HEK293 (cell line): Measurements from ENCODE around the gene NRIP2.
"Not testable (repeated sequence)": the region's sequence is repeated elsewhere in the genome, so short reads cannot be mapped to it uniquely, and the experiment has no call there.

ENCODE experiments used
- CTCF ChIA-PET: fragments of 350-600 bp; formaldehyde crosslinking; extraction: SDS; loops from one replicate; lab custom pipeline; 2021; ENCODE audit warnings: antibody characterized with exemption; lab: Yijun Ruan, JAX
- POLR2A ChIA-PET: fragments of 300-600 bp; formaldehyde crosslinking; extraction: SDS; loops from one replicate; lab custom pipeline; 2020; ENCODE audit warnings: antibody characterized with exemption, inconsistent platforms; lab: Yijun Ruan, JAX
- H3K27ac ChIP-seq: fragments of 200-500 bp; sonication (Bioruptor generic); 2 replicates; pipeline ENCODE4 v1.5.1; 2014; ENCODE audit warnings: low read depth, low read length, control low read depth, inconsistent platforms; ENCODE audit errors: extremely low read depth
- H3K36me3 ChIP-seq, 2 experiments: fragments of 200-500 bp in 1 of 2; sonication (Bioruptor generic) in 1 of 2; 1 replicate in 1 of 2; 2 replicates in 1 of 2; pipeline ENCODE4 v1.5.1; 2014 to 2017; ENCODE audit warnings: inconsistent platforms in 2 of 2, low read length in 2 of 2; ENCODE audit not compliant: control insufficient read depth in 2 of 2, insufficient read depth in 1 of 2
- H3K4me1 ChIP-seq: fragments of 200-500 bp; sonication (Bioruptor generic); 2 replicates; pipeline ENCODE4 v1.5.1; 2014; ENCODE audit warnings: mild to moderate bottlenecking, low read length, inconsistent platforms; ENCODE audit not compliant: control insufficient read depth, insufficient read depth
- H3K4me3 ChIP-seq: 2 replicates; pipeline ENCODE4 v1.5.1; 2011; ENCODE audit warnings: low read depth, mild to moderate bottlenecking, control low read depth, low read length, moderate library complexity
- H3K9me3 ChIP-seq: fragments of 200-500 bp; sonication (Bioruptor generic); 2 replicates; pipeline ENCODE4 v1.5.1; 2014; ENCODE audit warnings: low read depth, low read length, inconsistent platforms; ENCODE audit not compliant: control insufficient read depth, insufficient read depth
- HOXC10 ChIP-seq: sonication (generic); formaldehyde crosslinking; IDR thresholded peaks from 2 replicates; pipeline ENCODE4 v1.8.1; 2023; ENCODE audit warnings: mild to moderate bottlenecking, missing genetic modification reagents
- REPIN1 ChIP-seq: fragments of 450-650 bp; formaldehyde crosslinking; IDR thresholded peaks from 2 replicates; pipeline ENCODE4 v1.5.1; 2017; ENCODE audit warnings: missing biosample characterization, missing genetic modification characterization, low read depth
- SP2 ChIP-seq: fragments of 450-650 bp; formaldehyde crosslinking; IDR thresholded peaks from 2 replicates; pipeline ENCODE4 v1.5.1; 2016; ENCODE audit warnings: missing biosample characterization, missing genetic modification characterization
- TSHZ1 ChIP-seq: fragments of 450-650 bp; formaldehyde crosslinking; IDR thresholded peaks from 2 replicates; pipeline ENCODE4 v1.5.1; 2016; ENCODE audit warnings: missing biosample characterization, missing genetic modification characterization, borderline replicate concordance
- ZBTB48 ChIP-seq: fragments of 450-650 bp; formaldehyde crosslinking; IDR thresholded peaks from 2 replicates; pipeline ENCODE4 v1.5.1; 2016; ENCODE audit warnings: missing biosample characterization, missing genetic modification characterization
- ZNF133 ChIP-seq: fragments of 450-650 bp; formaldehyde crosslinking; IDR thresholded peaks from 2 replicates; pipeline ENCODE4 v1.5.1; 2016; ENCODE audit warnings: missing biosample characterization, missing genetic modification characterization
- ZNF19 ChIP-seq: fragments of 450-650 bp; formaldehyde crosslinking; IDR thresholded peaks from 2 replicates; pipeline ENCODE4; 2016; ENCODE audit warnings: missing biosample characterization, missing genetic modification characterization, low read depth
- ZNF211 ChIP-seq: fragments of 450-650 bp; formaldehyde crosslinking; IDR thresholded peaks from 2 replicates; pipeline ENCODE4 v1.5.1; 2016; ENCODE audit warnings: low read depth, missing biosample characterization, missing genetic modification characterization
- ZNF549 ChIP-seq: fragments of 450-650 bp; IDR thresholded peaks from 2 replicates; pipeline ENCODE4 v1.5.1; 2018; ENCODE audit warnings: missing biosample characterization, missing genetic modification characterization, mild to moderate bottlenecking, inconsistent platforms, moderate library complexity
- ZNF610 ChIP-seq: fragments of 450-650 bp; formaldehyde crosslinking; IDR thresholded peaks from 2 replicates; pipeline ENCODE4 v1.5.1; 2016; ENCODE audit warnings: missing biosample characterization, missing genetic modification characterization, borderline replicate concordance
- ZNF670 ChIP-seq: fragments of 450-650 bp; formaldehyde crosslinking; IDR thresholded peaks from 2 replicates; pipeline ENCODE4 v1.5.1; 2016; ENCODE audit warnings: missing biosample characterization, missing genetic modification characterization, low read depth
- ZNF791 ChIP-seq: fragments of 450-650 bp; formaldehyde crosslinking; IDR thresholded peaks from 2 replicates; pipeline ENCODE4 v1.5.1; 2016; ENCODE audit warnings: missing biosample characterization, missing genetic modification characterization
- TF ChIP-seq, protein P1 (sequence below): fragments of 450-650 bp; IDR thresholded peaks from 2 replicates; pipeline ENCODE4 v1.5.1; 2018; ENCODE audit warnings: missing biosample characterization, mild to moderate bottlenecking, missing genetic modification characterization
- TF ChIP-seq, protein P2 (sequence below): fragments of 450-650 bp; formaldehyde crosslinking; IDR thresholded peaks from 2 replicates; pipeline ENCODE4 v1.5.1; 2016; ENCODE audit warnings: missing biosample characterization, missing genetic modification characterization, low read depth
- TF ChIP-seq, protein P3 (sequence below): fragments of 450-650 bp; formaldehyde crosslinking; IDR thresholded peaks from 2 replicates; pipeline ENCODE4 v1.5.1; 2016; ENCODE audit warnings: missing biosample characterization, missing genetic modification characterization

Gene NRIP2

GRCh38 chr12:2876431-2877046 is 41.7 kb upstream of the NRIP2 start (continued):
- TF ChIP-seq TSHZ1 (tag by site-specific recombination) (no peak), ZNF19 (no peak), ZNF610 (tag by site-specific recombination) (no peak), ZNF211 (tag by site-specific recombination) (no peak), REPIN1 (tag by site-specific recombination) (no peak), ZNF791 (tag by site-specific recombination) (no peak), HOXC10 (CRISPR knock-in tag) (no peak)
- TF ChIP-seq, protein P1, sequence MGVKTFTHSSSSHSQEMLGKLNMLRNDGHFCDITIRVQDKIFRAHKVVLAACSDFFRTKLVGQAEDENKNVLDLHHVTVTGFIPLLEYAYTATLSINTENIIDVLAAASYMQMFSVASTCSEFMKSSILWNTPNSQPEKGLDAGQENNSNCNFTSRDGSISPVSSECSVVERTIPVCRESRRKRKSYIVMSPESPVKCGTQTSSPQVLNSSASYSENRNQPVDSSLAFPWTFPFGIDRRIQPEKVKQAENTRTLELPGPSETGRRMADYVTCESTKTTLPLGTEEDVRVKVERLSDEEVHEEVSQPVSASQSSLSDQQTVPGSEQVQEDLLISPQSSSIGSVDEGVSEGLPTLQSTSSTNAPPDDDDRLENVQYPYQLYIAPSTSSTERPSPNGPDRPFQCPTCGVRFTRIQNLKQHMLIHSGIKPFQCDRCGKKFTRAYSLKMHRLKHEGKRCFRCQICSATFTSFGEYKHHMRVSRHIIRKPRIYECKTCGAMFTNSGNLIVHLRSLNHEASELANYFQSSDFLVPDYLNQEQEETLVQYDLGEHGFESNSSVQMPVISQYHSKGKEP (tag by site-specific recombination): no peak

GRCh38 chr12:2868986-2869632 is 34.3 kb upstream of the NRIP2 start:
- H3K4me3 ChIP-seq, H3K9me3 ChIP-seq, POLR2A ChIA-PET, H3K4me1 ChIP-seq, H3K27ac ChIP-seq: not testable (repeated sequence)
- H3K36me3 ChIP-seq: peaks cover 70 to 96% of the 10 kb centered on the region in 2 experiments
- CTCF ChIA-PET: interaction anchor here (0.6 to 0.7 kb wide), 2 partner anchors 14 to 310 kb away, joined by 3 read pairs; no protein-coding TSS in a partner anchor

GRCh38 chr12:2864198-2864597 is 29.4 kb upstream of the NRIP2 start:
- TF ChIP-seq ZNF549 (tag by site-specific recombination): no peak
- no peak for TF ChIP-seq SP2
- 0 out of 2 replicates have a peak, but pooled peaks have one; percentile 21 for TF ChIP-seq ZNF133 (tag by site-specific recombination)
- TF ChIP-seq ZBTB48: no peak
- TF ChIP-seq, protein P2, sequence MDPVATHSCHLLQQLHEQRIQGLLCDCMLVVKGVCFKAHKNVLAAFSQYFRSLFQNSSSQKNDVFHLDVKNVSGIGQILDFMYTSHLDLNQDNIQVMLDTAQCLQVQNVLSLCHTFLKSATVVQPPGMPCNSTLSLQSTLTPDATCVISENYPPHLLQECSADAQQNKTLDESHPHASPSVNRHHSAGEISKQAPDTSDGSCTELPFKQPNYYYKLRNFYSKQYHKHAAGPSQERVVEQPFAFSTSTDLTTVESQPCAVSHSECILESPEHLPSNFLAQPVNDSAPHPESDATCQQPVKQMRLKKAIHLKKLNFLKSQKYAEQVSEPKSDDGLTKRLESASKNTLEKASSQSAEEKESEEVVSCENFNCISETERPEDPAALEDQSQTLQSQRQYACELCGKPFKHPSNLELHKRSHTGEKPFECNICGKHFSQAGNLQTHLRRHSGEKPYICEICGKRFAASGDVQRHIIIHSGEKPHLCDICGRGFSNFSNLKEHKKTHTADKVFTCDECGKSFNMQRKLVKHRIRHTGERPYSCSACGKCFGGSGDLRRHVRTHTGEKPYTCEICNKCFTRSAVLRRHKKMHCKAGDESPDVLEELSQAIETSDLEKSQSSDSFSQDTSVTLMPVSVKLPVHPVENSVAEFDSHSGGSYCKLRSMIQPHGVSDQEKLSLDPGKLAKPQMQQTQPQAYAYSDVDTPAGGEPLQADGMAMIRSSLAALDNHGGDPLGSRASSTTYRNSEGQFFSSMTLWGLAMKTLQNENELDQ: no peak
- no peak for TF ChIP-seq ZNF670 (tag by site-specific recombination)
- TF ChIP-seq, protein P3, sequence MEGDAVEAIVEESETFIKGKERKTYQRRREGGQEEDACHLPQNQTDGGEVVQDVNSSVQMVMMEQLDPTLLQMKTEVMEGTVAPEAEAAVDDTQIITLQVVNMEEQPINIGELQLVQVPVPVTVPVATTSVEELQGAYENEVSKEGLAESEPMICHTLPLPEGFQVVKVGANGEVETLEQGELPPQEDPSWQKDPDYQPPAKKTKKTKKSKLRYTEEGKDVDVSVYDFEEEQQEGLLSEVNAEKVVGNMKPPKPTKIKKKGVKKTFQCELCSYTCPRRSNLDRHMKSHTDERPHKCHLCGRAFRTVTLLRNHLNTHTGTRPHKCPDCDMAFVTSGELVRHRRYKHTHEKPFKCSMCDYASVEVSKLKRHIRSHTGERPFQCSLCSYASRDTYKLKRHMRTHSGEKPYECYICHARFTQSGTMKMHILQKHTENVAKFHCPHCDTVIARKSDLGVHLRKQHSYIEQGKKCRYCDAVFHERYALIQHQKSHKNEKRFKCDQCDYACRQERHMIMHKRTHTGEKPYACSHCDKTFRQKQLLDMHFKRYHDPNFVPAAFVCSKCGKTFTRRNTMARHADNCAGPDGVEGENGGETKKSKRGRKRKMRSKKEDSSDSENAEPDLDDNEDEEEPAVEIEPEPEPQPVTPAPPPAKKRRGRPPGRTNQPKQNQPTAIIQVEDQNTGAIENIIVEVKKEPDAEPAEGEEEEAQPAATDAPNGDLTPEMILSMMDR (tag by site-specific recombination): no peak
- POLR2A ChIA-PET: interaction anchor here (1.3 to 1.5 kb wide), 3 partner anchors 9 to 13 kb away, joined by 4 to 7 read pairs (median 5); partner anchors contain the start of genes FOXM1 and RHNO1
- CTCF ChIA-PET: interaction anchor here (0.7 to 1.7 kb wide), 4 partner anchors 21 to 1768 kb away, joined by 3 to 5 read pairs (median 3); partner anchors contain the start of gene TULP3
- peaks cover 64 to 92% of the 10 kb centered on the region in 2 experiments for H3K36me3 ChIP-seq
- H3K9me3 ChIP-seq: no peaks in the 10 kb centered on the region
- no peaks in the 10 kb centered on the region for H3K4me1 ChIP-seq
- no peak overlapping the region for H3K4me3 ChIP-seq
- H3K27ac ChIP-seq: no peak overlapping the region
